ENCODE data around the gene ARID5B. TPM values are rescaled to one million over a fixed set of nuclear protein-coding genes. Genes with fewer than 3 reads are reported as not detected.

The ARID5B gene
- total and polyA plus RNA-seq, 2 of the 4 experiments (the other 2 are of a cell fraction) = 41.0 to 125 TPM

- Histone ChIP-seq H3K9ac (ENCODE audit: low read depth, low read length) (peak overlapping the region; percentile 65), H3K27ac (ENCODE audit: insufficient read depth, low read length) (peak overlapping the region; percentile 75; the same call in 1 of the 2 replicates), H4K20me1 (ENCODE audit: insufficient read depth, low read length) (no peaks in the 10 kb centered on the region), H3K9me3 (ENCODE audit: control insufficient read depth, insufficient read depth, low read length) (peaks cover 2% of the 10 kb centered on the region), H2BK20ac (ENCODE audit: low read depth, low read length) (peak overlapping the region; percentile 89), H3K27me3 (ENCODE audit: control insufficient read depth, insufficient read depth, low read length) (no peaks in the 10 kb centered on the region), H3K18ac (ENCODE audit: low read depth, low read length) (peak overlapping the region; percentile 80), H3K9me1 (ENCODE audit: insufficient read depth, low read length) (peaks cover 7% of the 10 kb centered on the region), H2BK15ac (ENCODE audit: low read depth, low read length) (peak overlapping the region; percentile 86), H3K79me1 (ENCODE audit: low read depth in 1 of 2, low read length in 2 of 2) (peaks cover 0 to 10% of the 10 kb centered on the region in 2 experiments; a peak in 1 of 4 replicates), H3K4ac (ENCODE audit: low read depth, low read length) (peak overlapping the region; percentile 94), H2BK120ac (ENCODE audit: low read depth, low read length) (peak overlapping the region; percentile 94), H2AFZ (replicated peaks; ENCODE audit: low read length, poor library complexity) (peak overlapping the region; percentile 58), H3K4me2 (ENCODE audit: low read depth, low read length) (no peak overlapping the region), H3K56ac (ENCODE audit: extremely low read depth, insufficient read depth, low read length) (peak overlapping the region; percentile 12; the same call in 1 of the 2 replicates), H4K91ac (ENCODE audit: insufficient read depth, low read depth, low read length) (peak overlapping the region; percentile 77), H2AK9ac (replicated peaks; ENCODE audit: low read depth, low read length, poor library complexity) (peak overlapping the region; percentile 19), H4K5ac (ENCODE audit: low read depth, low read length) (peak overlapping the region; percentile 48), H3K23ac (ENCODE audit: low read depth, low read length) (peak overlapping the region; percentile 31; the same call in 1 of the 2 replicates), H3K14ac (replicated peaks; ENCODE audit: low read depth, low read length) (peak overlapping the region; percentile 92), H3K4me3 (ENCODE audit: insufficient read depth, low read depth, low read length) (no peak overlapping the region), H3K4me1 (ENCODE audit: control insufficient read depth, insufficient read depth, low read length) (peaks cover 16% of the 10 kb centered on the region), H4K8ac (ENCODE audit: low read depth in 2 of 2, low read length in 2 of 2) (peak overlapping the region; percentile 58 to 81; a peak in 3 of 4 replicates), H3K36me3 (ENCODE audit: control insufficient read depth, insufficient read depth, low read length) (no peaks in the 10 kb centered on the region), H2AK5ac (ENCODE audit: low read depth, low read length) (peak overlapping the region; percentile 76), H2BK5ac (ENCODE audit: low read depth, low read length, poor library complexity, severe bottlenecking) (peak overlapping the region; percentile 72)
- no TSS peak for BruUV-seq (replicated peaks)
- in situ Hi-C loops (cut with MboI; ENCODE audit: low sequenced_read_pairs) = no loop called here
- ATAC-seq (ENCODE audit: low read depth) (peak; percentile 5; the same call in 1 of the 2 replicates), DNase-seq (no peak)
- TF ChIP-seq MAFK (IDR thresholded peaks at IDR 0.05; ENCODE audit: low read depth, low read length) (no peak), BHLHE40 (IDR thresholded peaks at IDR 0.05; ENCODE audit: low read depth, low read length) (no peak), MXI1 (IDR thresholded peaks at IDR 0.05; ENCODE audit: borderline replicate concordance, low read depth, low read length) (no peak), CHD1 (IDR thresholded peaks at IDR 0.05; ENCODE audit: low read depth, low read length) (no peak), RAD21 (IDR thresholded peaks at IDR 0.05; ENCODE audit: low read length) (no peak), USF2 (IDR thresholded peaks at IDR 0.05; ENCODE audit: low read depth, low read length) (no peak), MAZ (IDR thresholded peaks at IDR 0.05; ENCODE audit: borderline replicate concordance, low read depth, low read length) (no peak), POLR2A (IDR thresholded peaks at IDR 0.05; ENCODE audit: low read depth, low read length) (no peak), RFX5 (IDR thresholded peaks at IDR 0.05; ENCODE audit: low read depth, low read length) (no peak), NFE2L2 (IDR thresholded peaks at IDR 0.05; ENCODE audit: low read depth, low read length) (no peak), ELK1 (IDR thresholded peaks at IDR 0.05; ENCODE audit: borderline replicate concordance, low read depth, low read length) (no peak), RCOR1 (IDR thresholded peaks at IDR 0.05; ENCODE audit: insufficient replicate concordance, low read length) (no peak), CTCF (conservative IDR thresholded peaks at IDR 0.05; ENCODE audit: low read depth, low read length) (no peak)
- intact Hi-C loops (cut with micrococcal nuclease) = no loop called here
- ChIA-PET POLR2A (ENCODE audit: unreplicated experiment) (no interaction called here), CTCF (interaction anchor here (0.7 kb wide), 1 partner anchor 301 kb away, joined by 3 read pairs; no protein-coding TSS in a partner anchor)
- 100% methylated on average over 1 of the region's 2 CpGs; no CpG with 5 or more reads in 1 of the 2 experiments for WGBS, 2 experiments (ENCODE audit: extremely low coverage in 2 of 2, insufficient read length in 1 of 2)
- dilution Hi-C loops (cut with HindIII; ENCODE audit: low sequenced_read_pairs, unreplicated experiment) = no loop called here
Measured at GRCh38 chr10:62127975-62128374, 226.5 kb downstream of the ARID5B start.
